Neural progenitor cell (in vitro differentiated cells): ENCODE results near the gene PTPRN2. TPM values are rescaled to one million over a fixed set of nuclear protein-coding genes. Genes with fewer than 3 reads are reported as not detected.

Experiments used
- DNase-seq: peaks from one replicate; pipeline ENCODE4 v3.0.0-alpha.2; 2016; ENCODE audit warnings: low spot score
- H2AFZ ChIP-seq: fragments of 200-600 bp; sonication (generic); replicated peaks from 2 replicates; pipeline ENCODE4 v1.6.1; 2016; ENCODE audit warnings: antibody characterized with exemption
- H3F3A ChIP-seq: fragments of 200-600 bp; sonication (generic); 2 replicates; pipeline ENCODE4 v1.6.1; 2016; ENCODE audit warnings: antibody characterized with exemption, low read depth
- H3K27ac ChIP-seq: fragments of 200-600 bp; sonication (generic); 2 replicates; pipeline ENCODE4 v1.5.1; 2016; ENCODE audit warnings: mild to moderate bottlenecking
- H3K27me3 ChIP-seq: fragments of 200-600 bp; sonication (generic); 2 replicates; pipeline ENCODE4 v1.6.1; 2016; ENCODE audit warnings: mild to moderate bottlenecking, moderate library complexity
- H3K36me3 ChIP-seq: fragments of 200-600 bp; sonication (generic); 2 replicates; pipeline ENCODE4 v1.5.1; 2016
- H3K4me1 ChIP-seq: fragments of 200-600 bp; sonication (generic); 2 replicates; pipeline ENCODE4 v1.6.1; 2016; ENCODE audit warnings: mixed run types
- H3K4me2 ChIP-seq: fragments of 200-600 bp; sonication (generic); 2 replicates; pipeline ENCODE4 v1.6.1; 2016
- H3K4me3 ChIP-seq: fragments of 200-600 bp; sonication (generic); 2 replicates; pipeline ENCODE4 v1.5.1; 2016
- H3K79me2 ChIP-seq: fragments of 200-600 bp; sonication (generic); 2 replicates; pipeline ENCODE4 v1.6.1; 2016; ENCODE audit warnings: low read depth
- H3K9ac ChIP-seq: fragments of 200-600 bp; sonication (generic); 2 replicates; pipeline ENCODE4 v1.6.1; 2016
- H3K9me3 ChIP-seq: fragments of 200-600 bp; sonication (generic); 2 replicates; pipeline ENCODE4 v1.5.1; 2016; ENCODE audit warnings: low read depth
- H4K20me1 ChIP-seq: fragments of 200-600 bp; sonication (generic); 2 replicates; pipeline ENCODE4 v1.6.1; 2016; ENCODE audit warnings: low read depth
- H3K27ac Mint-ChIP-seq: 3 replicates; pipeline ENCODE4 v1.8.0; 2021; ENCODE audit warnings: mixed read lengths
- H3K27me3 Mint-ChIP-seq: 2 replicates; pipeline ENCODE4 v1.8.0; 2022; ENCODE audit warnings: low read depth, mild to moderate bottlenecking, inconsistent platforms, moderate library complexity, mixed read lengths; ENCODE audit not compliant: insufficient read depth
- H3K36me3 Mint-ChIP-seq: 3 replicates; pipeline ENCODE4 v1.8.0; 2021; ENCODE audit warnings: mixed read lengths
- H3K4me1 Mint-ChIP-seq: 3 replicates; pipeline ENCODE4 v1.8.0; 2021; ENCODE audit warnings: mixed read lengths
- H3K4me3 Mint-ChIP-seq: 3 replicates; pipeline ENCODE4 v1.8.0; 2021; ENCODE audit warnings: mild to moderate bottlenecking, moderate library complexity, mixed read lengths
- H3K9me3 Mint-ChIP-seq: 3 replicates; pipeline ENCODE4 v1.8.0; 2020; ENCODE audit warnings: mixed read lengths
- EZH2 ChIP-seq: fragments of 200-600 bp; sonication (generic); IDR thresholded peaks from 2 replicates; pipeline ENCODE4 v1.6.1; 2017; ENCODE audit warnings: antibody characterized with exemption, mild to moderate bottlenecking, moderate library complexity
- EZH2phosphoT487 ChIP-seq: fragments of 200-600 bp; sonication (generic); IDR thresholded peaks from 2 replicates; pipeline ENCODE4 v1.6.1; 2017; ENCODE audit warnings: antibody characterized with exemption
- total RNA-seq: library from RNA; depleted of rRNA; stranded (reverse); fragments of >200 nt; gene quantifications from 2 replicates; pipeline ENCODE4 v1.2.3, GENCODE V29; 2015; ENCODE audit warnings: low replicate concordance
- TF ChIP-seq, protein P1 (sequence below): fragments of 200-600 bp; sonication (generic); IDR thresholded peaks from 2 replicates; pipeline ENCODE4 v1.5.1; 2017; ENCODE audit warnings: antibody characterized with exemption, mild to moderate bottlenecking

Gene PTPRN2
- total RNA-seq, 1 donor from 2014 or later: 3.0 TPM

DNA sequence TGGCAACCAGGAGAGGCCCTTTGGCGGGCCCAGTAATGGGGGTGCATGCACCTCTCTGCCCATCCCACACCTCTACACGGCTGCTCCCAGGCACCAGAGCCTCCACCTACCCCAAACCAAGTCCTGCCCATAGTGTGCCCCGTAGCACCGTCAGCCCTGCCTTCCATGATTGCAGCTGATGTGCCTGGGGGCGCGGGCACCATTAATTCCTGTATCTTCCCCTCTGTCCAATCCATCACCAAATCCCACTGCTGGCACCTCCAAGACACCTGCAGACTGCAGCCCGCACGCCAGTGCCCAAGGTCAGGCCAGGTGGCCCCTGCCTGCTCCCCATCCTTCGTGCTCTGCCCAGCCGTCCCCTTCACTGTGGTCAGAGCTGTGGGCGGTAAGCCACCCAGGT, 533.0 kb downstream of the PTPRN2 start:
- peaks cover 22% of the 10 kb centered on the region for H3F3A ChIP-seq
- Mint-ChIP-seq H3K36me3 (no peaks in the 10 kb centered on the region), H3K9me3 (peaks cover 8% of the 10 kb centered on the region), H3K4me1 (peaks cover 20% of the 10 kb centered on the region), H3K27ac (no peak overlapping the region), H3K4me3 (no peak overlapping the region), H3K27me3 (no peaks in the 10 kb centered on the region)
- H4K20me1 ChIP-seq: no peaks in the 10 kb centered on the region
- peaks cover 34% of the 10 kb centered on the region for H3K4me1 ChIP-seq
- TF ChIP-seq, protein P1, sequence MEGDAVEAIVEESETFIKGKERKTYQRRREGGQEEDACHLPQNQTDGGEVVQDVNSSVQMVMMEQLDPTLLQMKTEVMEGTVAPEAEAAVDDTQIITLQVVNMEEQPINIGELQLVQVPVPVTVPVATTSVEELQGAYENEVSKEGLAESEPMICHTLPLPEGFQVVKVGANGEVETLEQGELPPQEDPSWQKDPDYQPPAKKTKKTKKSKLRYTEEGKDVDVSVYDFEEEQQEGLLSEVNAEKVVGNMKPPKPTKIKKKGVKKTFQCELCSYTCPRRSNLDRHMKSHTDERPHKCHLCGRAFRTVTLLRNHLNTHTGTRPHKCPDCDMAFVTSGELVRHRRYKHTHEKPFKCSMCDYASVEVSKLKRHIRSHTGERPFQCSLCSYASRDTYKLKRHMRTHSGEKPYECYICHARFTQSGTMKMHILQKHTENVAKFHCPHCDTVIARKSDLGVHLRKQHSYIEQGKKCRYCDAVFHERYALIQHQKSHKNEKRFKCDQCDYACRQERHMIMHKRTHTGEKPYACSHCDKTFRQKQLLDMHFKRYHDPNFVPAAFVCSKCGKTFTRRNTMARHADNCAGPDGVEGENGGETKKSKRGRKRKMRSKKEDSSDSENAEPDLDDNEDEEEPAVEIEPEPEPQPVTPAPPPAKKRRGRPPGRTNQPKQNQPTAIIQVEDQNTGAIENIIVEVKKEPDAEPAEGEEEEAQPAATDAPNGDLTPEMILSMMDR: no peak
- TF ChIP-seq EZH2: no peak
- no peak for TF ChIP-seq EZH2phosphoT487
- no peak overlapping the region for H3K9ac ChIP-seq
- no peak for DNase-seq
- H3K27me3 ChIP-seq: no peaks in the 10 kb centered on the region
- H3K27ac ChIP-seq: no peak overlapping the region
- H3K4me2 ChIP-seq: no peak overlapping the region
- no peaks in the 10 kb centered on the region for H3K36me3 ChIP-seq
- no peaks in the 10 kb centered on the region for H3K79me2 ChIP-seq
- no peak overlapping the region for H2AFZ ChIP-seq
- no peaks in the 10 kb centered on the region for H3K9me3 ChIP-seq
- H3K4me3 ChIP-seq: no peak overlapping the region

- H3K36me3 Mint-ChIP-seq: no peaks in the 10 kb centered on the region
- no peak for TF ChIP-seq EZH2
- TF ChIP-seq EZH2phosphoT487: no peak
- TF ChIP-seq, protein P1: no peak
- H3K27me3 Mint-ChIP-seq: no peaks in the 10 kb centered on the region
- peaks cover 8% of the 10 kb centered on the region for H3K9me3 Mint-ChIP-seq
- Histone ChIP-seq H3K79me2 (no peaks in the 10 kb centered on the region), H3K27ac (no peak overlapping the region), H3K4me3 (no peak overlapping the region), H4K20me1 (no peaks in the 10 kb centered on the region), H3K4me1 (peaks cover 34% of the 10 kb centered on the region), H3K9ac (no peak overlapping the region), H2AFZ (no peak overlapping the region), H3F3A (peaks cover 22% of the 10 kb centered on the region), H3K36me3 (no peaks in the 10 kb centered on the region), H3K4me2 (no peak overlapping the region), H3K9me3 (no peaks in the 10 kb centered on the region), H3K27me3 (no peaks in the 10 kb centered on the region)
- no peak for DNase-seq
- peaks cover 20% of the 10 kb centered on the region for H3K4me1 Mint-ChIP-seq
- no peak overlapping the region for H3K27ac Mint-ChIP-seq
- no peak overlapping the region for H3K4me3 Mint-ChIP-seq
These were observed 533.5 kb downstream of the PTPRN2 start for GRCh38 chr7:158054081-158054480.

DNA sequence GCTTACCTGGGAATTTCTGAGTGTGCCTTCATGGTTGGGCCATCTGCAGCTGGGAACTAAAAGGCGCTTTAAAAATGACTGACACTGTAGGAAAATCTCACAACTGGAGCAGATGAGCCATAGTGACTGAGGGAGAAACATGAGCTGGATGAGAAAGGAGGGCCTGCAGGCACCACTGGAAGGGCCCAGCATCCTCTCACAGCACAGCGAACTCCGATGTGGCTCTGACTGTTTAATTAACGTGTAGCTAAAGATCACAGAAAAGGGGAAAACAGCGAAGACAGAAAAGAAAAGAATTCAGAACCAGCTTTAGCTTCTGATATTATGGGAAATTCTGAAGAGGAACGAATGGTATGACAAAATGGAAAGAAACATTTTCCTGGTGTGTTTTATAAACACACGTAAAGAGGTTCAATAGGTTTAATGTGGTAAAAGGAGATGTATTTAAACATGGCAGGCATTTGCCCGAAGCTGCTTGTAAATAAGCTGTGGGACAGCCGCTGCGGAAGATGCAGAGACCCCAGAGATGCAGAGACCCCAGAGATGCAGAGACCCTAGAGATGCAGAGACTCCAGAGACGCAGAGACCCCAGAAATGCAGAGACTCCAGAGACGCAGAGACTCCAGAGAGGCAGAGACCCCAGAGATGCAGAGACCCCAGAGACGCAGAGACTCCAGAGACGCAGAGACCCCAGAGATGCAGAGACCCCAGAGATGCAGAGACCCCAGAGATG, 534.3 kb downstream of the PTPRN2 start:
- H3K27ac Mint-ChIP-seq: peak overlapping the region; percentile 7

More for the DNA sequence above, 534.3 kb downstream of the PTPRN2 start:
- Histone ChIP-seq H3K79me2 (no peaks in the 10 kb centered on the region), H3K4me1 (peaks cover 34% of the 10 kb centered on the region), H3K27ac (peak overlapping the region; percentile 74), H2AFZ (peak overlapping the region; percentile 37), H3K27me3 (no peaks in the 10 kb centered on the region), H3F3A (peaks cover 22% of the 10 kb centered on the region), H3K4me3 (no peak overlapping the region), H4K20me1 (no peaks in the 10 kb centered on the region), H3K36me3 (no peaks in the 10 kb centered on the region), H3K9ac (no peak overlapping the region), H3K4me2 (peak overlapping the region; percentile 28), H3K9me3 (no peaks in the 10 kb centered on the region)
- H3K4me1 Mint-ChIP-seq: peaks cover 20% of the 10 kb centered on the region
- TF ChIP-seq, protein P1: no peak
- TF ChIP-seq EZH2: no peak
- no peak for TF ChIP-seq EZH2phosphoT487
- DNase-seq: no peak
- no peaks in the 10 kb centered on the region for H3K27me3 Mint-ChIP-seq
- H3K4me3 Mint-ChIP-seq: no peak overlapping the region
- H3K36me3 Mint-ChIP-seq: no peaks in the 10 kb centered on the region
- peaks cover 8% of the 10 kb centered on the region for H3K9me3 Mint-ChIP-seq
